Pons (tissue), 1 donor: ENCODE results near the gene STRIP2.
A peak's percentile ranks its signal among the peaks of the same experiment; 100 is the strongest.
"Not testable (repeated sequence)": the region's sequence is repeated elsewhere in the genome, so short reads cannot be mapped to it uniquely, and the experiment has no call there.

Source experiments
- DNase-seq: peaks from one replicate; pipeline ENCODE4 v3.0.0-alpha.2; 2016; ENCODE audit warnings: low spot score

Gene STRIP2

GRCh38 chr7:129423700-129424410, 10.4 kb upstream of the STRIP2 start:
- DNase-seq = no peak

GRCh38 chr7:129426482-129426881, 7.8 kb upstream of the STRIP2 start:
- no peak for DNase-seq

GRCh38 chr7:129427526-129428045, 6.6 kb upstream of the STRIP2 start:
- no peak for DNase-seq

GRCh38 chr7:129431911-129432643, 2.2 kb upstream of the STRIP2 start:
- no peak for DNase-seq

- DNase-seq = no peak
Measured at GRCh38 chr7:129434675-129435318, 565 bp downstream of the STRIP2 start.

- DNase-seq = no peak
Measured at GRCh38 chr7:129435414-129435829, 1.2 kb downstream of the STRIP2 start.

GRCh38 chr7:129436335-129436923, 2.2 kb downstream of the STRIP2 start:
- no peak for DNase-seq

GRCh38 chr7:129437190-129437589, 3.0 kb downstream of the STRIP2 start:
- no peak for DNase-seq

- DNase-seq = no peak
Measured at GRCh38 chr7:129438281-129438838, 4.1 kb downstream of the STRIP2 start.

- no peak for DNase-seq
Measured at GRCh38 chr7:129438839-129439651, 4.8 kb downstream of the STRIP2 start.

- DNase-seq = no peak
Measured at GRCh38 chr7:129439963-129440625, 5.9 kb downstream of the STRIP2 start.

GRCh38 chr7:129443612-129444011, 9.4 kb downstream of the STRIP2 start:
- DNase-seq = peak; percentile 25

GRCh38 chr7:129444776-129445175, 10.5 kb downstream of the STRIP2 start:
- DNase-seq = not testable (repeated sequence)

GRCh38 chr7:129446925-129447324, 12.7 kb downstream of the STRIP2 start:
- DNase-seq = not testable (repeated sequence)

- DNase-seq = not testable (repeated sequence)
Measured at GRCh38 chr7:129447445-129447844, 13.2 kb downstream of the STRIP2 start.

- DNase-seq = not testable (repeated sequence)
Measured at GRCh38 chr7:129448608-129449007, 14.4 kb downstream of the STRIP2 start.

- DNase-seq = no peak
Measured at GRCh38 chr7:129450295-129450694, 16.1 kb downstream of the STRIP2 start.

- DNase-seq = no peak
Measured at GRCh38 chr7:129452589-129453231, 18.5 kb downstream of the STRIP2 start.

GRCh38 chr7:129453510-129454248, 19.4 kb downstream of the STRIP2 start:
- no peak for DNase-seq

- no peak for DNase-seq
Measured at GRCh38 chr7:129454249-129454551, 20.0 kb downstream of the STRIP2 start.
